K562 (cell line): ENCODE data around the gene IFNGR2.

Experiments used
- CHD2 ChIP-seq: IDR thresholded peaks from 2 replicates; pipeline ENCODE4 v1.6.1; 2011; ENCODE audit warnings: low read depth, low read length
- MAFF ChIP-seq: IDR thresholded peaks from 2 replicates; pipeline ENCODE4 v1.6.1; 2012; ENCODE audit warnings: low read length, improper control_type of control experiment
- POLR2AphosphoS2 ChIP-seq: IDR thresholded peaks from 2 replicates; pipeline ENCODE4 v1.6.1; 2012; ENCODE audit warnings: low read length, improper control_type of control experiment
- SAFB ChIP-seq: fragments of 200-400 bp; formaldehyde crosslinking; IDR thresholded peaks from 2 replicates; pipeline ENCODE4 v1.6.1; 2017; ENCODE audit warnings: low read depth, low read length, borderline replicate concordance
- ZNF174 ChIP-seq: fragments of 250-450 bp; sonication (Bioruptor Pico); IDR thresholded peaks from 2 replicates; pipeline ENCODE4 v1.4.0; 2020; ENCODE audit warnings: mild to moderate bottlenecking
- ZNF3 ChIP-seq: fragments of 250-450 bp; sonication (Bioruptor Pico); IDR thresholded peaks from 2 replicates; pipeline ENCODE4 v1.5.0; 2021; ENCODE audit warnings: mild to moderate bottlenecking, moderate library complexity
- TF ChIP-seq, protein P1 (sequence below), 2 experiments: fragments of 450-650 bp; formaldehyde crosslinking in 1 of 2; IDR thresholded peaks; 2 replicates each; pipeline versions ENCODE4 v1.4.0 to v1.6.1; 2014 to 2020; ENCODE audit warnings: mild to moderate bottlenecking in 2 of 2, borderline replicate concordance in 1 of 2, low read depth in 1 of 2

DNA sequence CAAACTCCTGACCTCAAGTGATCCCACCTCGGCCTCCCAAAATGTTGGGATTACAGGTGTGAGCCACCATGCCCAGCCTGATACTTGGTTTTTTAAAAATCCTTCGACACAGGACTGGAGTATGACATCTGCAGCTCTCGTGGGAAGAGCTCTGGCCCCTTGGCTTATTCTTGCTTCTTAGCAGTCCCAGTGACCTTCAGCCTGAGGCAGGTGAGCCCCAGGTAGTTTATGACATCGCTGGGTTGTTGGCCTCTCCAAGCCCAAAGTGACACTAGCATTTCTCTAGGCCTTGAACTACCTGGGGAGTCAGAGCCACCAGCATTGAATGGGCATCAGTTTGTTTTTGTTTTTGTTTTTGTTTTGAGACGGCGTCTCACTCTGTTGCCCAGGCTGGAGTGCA is 15.9 kb upstream of the IFNGR2 start:
- TF ChIP-seq, protein P1, sequence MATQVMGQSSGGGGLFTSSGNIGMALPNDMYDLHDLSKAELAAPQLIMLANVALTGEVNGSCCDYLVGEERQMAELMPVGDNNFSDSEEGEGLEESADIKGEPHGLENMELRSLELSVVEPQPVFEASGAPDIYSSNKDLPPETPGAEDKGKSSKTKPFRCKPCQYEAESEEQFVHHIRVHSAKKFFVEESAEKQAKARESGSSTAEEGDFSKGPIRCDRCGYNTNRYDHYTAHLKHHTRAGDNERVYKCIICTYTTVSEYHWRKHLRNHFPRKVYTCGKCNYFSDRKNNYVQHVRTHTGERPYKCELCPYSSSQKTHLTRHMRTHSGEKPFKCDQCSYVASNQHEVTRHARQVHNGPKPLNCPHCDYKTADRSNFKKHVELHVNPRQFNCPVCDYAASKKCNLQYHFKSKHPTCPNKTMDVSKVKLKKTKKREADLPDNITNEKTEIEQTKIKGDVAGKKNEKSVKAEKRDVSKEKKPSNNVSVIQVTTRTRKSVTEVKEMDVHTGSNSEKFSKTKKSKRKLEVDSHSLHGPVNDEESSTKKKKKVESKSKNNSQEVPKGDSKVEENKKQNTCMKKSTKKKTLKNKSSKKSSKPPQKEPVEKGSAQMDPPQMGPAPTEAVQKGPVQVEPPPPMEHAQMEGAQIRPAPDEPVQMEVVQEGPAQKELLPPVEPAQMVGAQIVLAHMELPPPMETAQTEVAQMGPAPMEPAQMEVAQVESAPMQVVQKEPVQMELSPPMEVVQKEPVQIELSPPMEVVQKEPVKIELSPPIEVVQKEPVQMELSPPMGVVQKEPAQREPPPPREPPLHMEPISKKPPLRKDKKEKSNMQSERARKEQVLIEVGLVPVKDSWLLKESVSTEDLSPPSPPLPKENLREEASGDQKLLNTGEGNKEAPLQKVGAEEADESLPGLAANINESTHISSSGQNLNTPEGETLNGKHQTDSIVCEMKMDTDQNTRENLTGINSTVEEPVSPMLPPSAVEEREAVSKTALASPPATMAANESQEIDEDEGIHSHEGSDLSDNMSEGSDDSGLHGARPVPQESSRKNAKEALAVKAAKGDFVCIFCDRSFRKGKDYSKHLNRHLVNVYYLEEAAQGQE (IDR thresholded peaks at IDR 0.05; ENCODE audit: borderline replicate concordance) = no peak
- TF ChIP-seq, protein P1 (CRISPR knock-in tag; IDR thresholded peaks at IDR 0.05; ENCODE audit: low read depth) = no peak
- no peak for TF ChIP-seq SAFB
- no peak for TF ChIP-seq ZNF174 (CRISPR knock-in tag)
- no peak for TF ChIP-seq CHD2
- no peak for TF ChIP-seq ZNF3 (CRISPR knock-in tag)
- no peak for TF ChIP-seq MAFF
- no peak for TF ChIP-seq POLR2AphosphoS2
